ENCODE results near the gene NKX2-3.

GRCh38 chr10:99564361-99564760 lies 31.6 kb downstream of the NKX2-3 start:
- TF ChIP-seq CTCF (IDR thresholded peaks at IDR 0.05; ENCODE audit: insufficient read depth, low read depth, low read length) (no peak), EZH2 (IDR thresholded peaks at IDR 0.05; ENCODE audit: insufficient read depth, low read length) (no peak)

Measured in astrocyte (in vitro differentiated cells and primary cell).